B cell (primary cell): ENCODE measurements around the gene SSBP3. TPM values are rescaled to one million over a fixed set of nuclear protein-coding genes. Genes with fewer than 3 reads are reported as not detected.

Experiments used
- ATAC-seq: fragments of 200-7000 bp; cut with Tn5 transposase; one replicate; pipeline ENCODE4 v1.10.0; 2021; ENCODE audit warnings: low read depth, mild to moderate bottlenecking, moderate number of reproducible peaks, moderate library complexity
- CTCF ChIA-PET: fragments of 350-600 bp; sonication (Branson Sonifier 250); formaldehyde crosslinking; loops from one replicate; lab custom pipeline; 2021; ENCODE audit warnings: antibody characterized with exemption, inconsistent platforms; lab: Charles Lee
- POLR2A ChIA-PET: fragments of 350-600 bp; sonication (Branson Sonifier 250); formaldehyde crosslinking; loops from one replicate; lab custom pipeline; 2021; ENCODE audit warnings: antibody characterized with exemption; lab: Charles Lee
- DNase-seq: peaks from one replicate; pipeline ENCODE4 v3.0.0; 2013
- H2AFZ ChIP-seq: 2 replicates; pipeline ENCODE4 v1.6.1; 2012; ENCODE audit warnings: mild to moderate bottlenecking, low read depth, low read length; ENCODE audit not compliant: insufficient read depth, poor library complexity, severe bottlenecking
- H3K27ac ChIP-seq, 2 donors: 1 replicate in 1 of 2; 2 replicates in 1 of 2; pipeline ENCODE4 v1.5.1; 2012 to 2013; ENCODE audit warnings: low read length in 2 of 2, mild to moderate bottlenecking in 2 of 2, moderate library complexity in 1 of 2
- H3K27me3 ChIP-seq, 4 experiments: fragments of 200-600 bp in 1 of 4; sonication (generic) in 1 of 4; replicated peaks in 1 of 4; 1 replicate in 2 of 4; 2 replicates in 2 of 4; pipeline versions ENCODE4 v1.6.1 to v1.7.0; 2013 to 2016; ENCODE audit warnings: low read length in 3 of 4, mild to moderate bottlenecking in 2 of 4, mixed read lengths in 1 of 4, moderate library complexity in 1 of 4; ENCODE audit not compliant: insufficient read depth in 4 of 4, control insufficient read depth in 3 of 4; ENCODE audit errors: control extremely low read depth in 1 of 4
- H3K36me3 ChIP-seq, 2 experiments: replicated peaks in 1 of 2; 1 replicate in 1 of 2; 2 replicates in 1 of 2; pipeline versions ENCODE4 v1.6.1 to v1.7.1; 2013; ENCODE audit warnings: low read length in 1 of 2; ENCODE audit not compliant: insufficient read depth in 2 of 2, control insufficient read depth in 1 of 2; ENCODE audit errors: control extremely low read depth in 1 of 2, extremely low read depth in 1 of 2
- H3K4me1 ChIP-seq, 2 donors: fragments of 200-600 bp in 1 of 2; sonication (generic) in 1 of 2; 1 replicate in 1 of 2; 2 replicates in 1 of 2; pipeline versions ENCODE4 v1.5.1 to v1.6.1; 2013 to 2017; ENCODE audit warnings: low read length in 2 of 2; ENCODE audit not compliant: control insufficient read depth in 2 of 2, insufficient read depth in 2 of 2
- H3K4me2 ChIP-seq: replicated peaks from 2 replicates; pipeline ENCODE3; 2012; ENCODE audit warnings: mild to moderate bottlenecking, low read depth, low read length; ENCODE audit not compliant: poor library complexity, severe bottlenecking
- H3K4me3 ChIP-seq, 5 experiments: fragments of 200-600 bp in 1 of 5; sonication (generic) in 1 of 5; 1 replicate in 3 of 5; 2 replicates in 2 of 5; pipeline versions ENCODE4 v1.5.1 to v1.7.0; 2011 to 2016; ENCODE audit warnings: low read length in 4 of 5, mild to moderate bottlenecking in 4 of 5, low read depth in 2 of 5, control low read depth in 1 of 5, moderate library complexity in 1 of 5; ENCODE audit not compliant: insufficient read depth in 1 of 5; ENCODE audit errors: control extremely low read depth in 1 of 5, extremely low read depth in 1 of 5
- H3K79me2 ChIP-seq: fragments of 200-600 bp; sonication (generic); one replicate; pipeline ENCODE4 v1.6.0; 2016; ENCODE audit warnings: low read length; ENCODE audit not compliant: control insufficient read depth, insufficient read depth
- H3K9ac ChIP-seq: fragments of 200-600 bp; sonication (generic); 2 replicates; pipeline ENCODE4 v1.6.1; 2017; ENCODE audit warnings: mild to moderate bottlenecking, low read length, moderate library complexity
- H3K9me3 ChIP-seq, 3 donors: one replicate each; pipeline versions ENCODE4 v1.6.1 to v1.7.1; 2013; ENCODE audit warnings: low read length in 2 of 3; ENCODE audit not compliant: control insufficient read depth in 2 of 3, insufficient read depth in 1 of 3; ENCODE audit errors: control extremely low read depth in 1 of 3
- H4K20me1 ChIP-seq: 2 replicates; pipeline ENCODE4 v1.6.0; 2012; ENCODE audit warnings: mild to moderate bottlenecking, low read length; ENCODE audit not compliant: insufficient read depth, control insufficient read depth, poor library complexity, severe bottlenecking
- H3K27ac Mint-ChIP-seq: one replicate; pipeline ENCODE4 v1.8.0; 2021; ENCODE audit warnings: mixed read lengths
- H3K27me3 Mint-ChIP-seq: one replicate; pipeline ENCODE4 v1.8.0; 2021; ENCODE audit warnings: mixed read lengths
- H3K4me1 Mint-ChIP-seq: one replicate; pipeline ENCODE4 v1.8.0; 2021; ENCODE audit warnings: mixed read lengths
- H3K4me3 Mint-ChIP-seq: one replicate; pipeline ENCODE4 v1.8.0; 2021; ENCODE audit warnings: mixed read lengths
- H3K9me3 Mint-ChIP-seq: one replicate; pipeline ENCODE4 v1.8.0; 2022; ENCODE audit warnings: mixed read lengths; ENCODE audit not compliant: insufficient read depth
- EZH2 ChIP-seq: IDR thresholded peaks from 2 replicates; pipeline ENCODE4 v1.6.1; 2012; ENCODE audit warnings: borderline replicate concordance, low read depth, mild to moderate bottlenecking, moderate library complexity, low read length; ENCODE audit not compliant: insufficient read depth, poor library complexity, severe bottlenecking
- WGBS: methylation state at CpG from one replicate; pipeline ENCODE4 v1.1.5; 2013; ENCODE audit warnings: missing lambda C conversion rate; ENCODE audit not compliant: insufficient coverage; 5-methylcytosine and 5-hydroxymethylcytosine counted together
- intact Hi-C: fragments of 100-400 bp; cut with micrococcal nuclease; formaldehyde crosslinking; loops from one replicate; pipeline ENCODE4 v1.10.0; 2022
- polyA plus RNA-seq: library from polyadenylated mRNA; depleted of rRNA; stranded (reverse); fragments of >200 nt; gene quantifications from 2 replicates; pipeline ENCODE4 v1.2.3, GENCODE V29; 2012
- total RNA-seq, 2 donors: library from RNA; stranded (reverse); fragments of 120-200 nt in 1 of 2; gene quantifications; 1 replicate in 1 of 2; 2 replicates in 1 of 2; pipeline versions ENCODE4 v1.2.3 to v1.2.4, GENCODE V29; 2013 to 2022
- TF ChIP-seq, protein P1 (sequence below): fragments of 200-600 bp; IDR thresholded peaks from one replicate; pipeline ENCODE4 v1.8.0; 2022; ENCODE audit warnings: antibody characterized with exemption, mild to moderate bottlenecking

Gene SSBP3
- total and polyA plus RNA-seq, 2 donors (not counting 1 experiment from before 2014, with no cell fraction given) = 16.9 to 30.7 TPM

DNA sequence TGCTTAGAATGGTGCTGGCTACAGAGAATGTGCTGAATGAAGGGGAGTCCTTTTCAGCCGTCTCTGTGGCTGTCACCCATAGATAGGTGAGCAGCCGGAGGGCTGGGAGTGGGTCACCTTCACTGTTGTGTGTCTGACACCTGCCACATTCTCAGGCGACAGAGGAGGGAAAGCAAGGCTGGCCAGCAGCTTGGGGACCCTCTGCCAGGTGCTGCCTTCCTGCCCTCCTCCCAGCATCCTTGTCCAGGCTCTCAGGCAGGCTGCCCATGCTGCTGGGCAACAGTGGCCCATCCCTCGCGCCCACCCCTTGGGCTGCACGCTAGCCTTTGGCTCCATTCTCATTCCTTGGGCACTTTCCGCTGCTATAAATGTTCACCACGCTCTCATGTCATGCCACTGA is 228.5 kb downstream of the SSBP3 start:
- Histone ChIP-seq H3K9ac (no peak overlapping the region), H3K36me3 (peaks cover 3 to 21% of the 10 kb centered on the region in 2 experiments), H3K4me3 (no peak overlapping the region), H3K27me3 (no peaks in the 10 kb centered on the region), H2AFZ (no peak overlapping the region), H3K79me2 (no peaks in the 10 kb centered on the region), H4K20me1 (no peaks in the 10 kb centered on the region), H3K4me2 (no peak overlapping the region), H3K9me3 (no peaks in the 10 kb centered on the region), H3K27ac (no peak overlapping the region), H3K4me1 (no peaks in the 10 kb centered on the region)
- DNase-seq (no peak), ATAC-seq (no peak)
- CTCF ChIA-PET = no interaction called here
- no peaks in the 10 kb centered on the region for H3K27me3 Mint-ChIP-seq
- WGBS = 98% methylated on average over 8 of the region's 8 CpGs
- no peak overlapping the region for H3K27ac Mint-ChIP-seq
- intact Hi-C loops = no loop called here
- no peaks in the 10 kb centered on the region for H3K9me3 Mint-ChIP-seq
- TF ChIP-seq, protein P1, sequence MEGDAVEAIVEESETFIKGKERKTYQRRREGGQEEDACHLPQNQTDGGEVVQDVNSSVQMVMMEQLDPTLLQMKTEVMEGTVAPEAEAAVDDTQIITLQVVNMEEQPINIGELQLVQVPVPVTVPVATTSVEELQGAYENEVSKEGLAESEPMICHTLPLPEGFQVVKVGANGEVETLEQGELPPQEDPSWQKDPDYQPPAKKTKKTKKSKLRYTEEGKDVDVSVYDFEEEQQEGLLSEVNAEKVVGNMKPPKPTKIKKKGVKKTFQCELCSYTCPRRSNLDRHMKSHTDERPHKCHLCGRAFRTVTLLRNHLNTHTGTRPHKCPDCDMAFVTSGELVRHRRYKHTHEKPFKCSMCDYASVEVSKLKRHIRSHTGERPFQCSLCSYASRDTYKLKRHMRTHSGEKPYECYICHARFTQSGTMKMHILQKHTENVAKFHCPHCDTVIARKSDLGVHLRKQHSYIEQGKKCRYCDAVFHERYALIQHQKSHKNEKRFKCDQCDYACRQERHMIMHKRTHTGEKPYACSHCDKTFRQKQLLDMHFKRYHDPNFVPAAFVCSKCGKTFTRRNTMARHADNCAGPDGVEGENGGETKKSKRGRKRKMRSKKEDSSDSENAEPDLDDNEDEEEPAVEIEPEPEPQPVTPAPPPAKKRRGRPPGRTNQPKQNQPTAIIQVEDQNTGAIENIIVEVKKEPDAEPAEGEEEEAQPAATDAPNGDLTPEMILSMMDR = no peak
- H3K4me1 Mint-ChIP-seq = no peaks in the 10 kb centered on the region
- no peak overlapping the region for H3K4me3 Mint-ChIP-seq
- POLR2A ChIA-PET = no interaction called here

DNA sequence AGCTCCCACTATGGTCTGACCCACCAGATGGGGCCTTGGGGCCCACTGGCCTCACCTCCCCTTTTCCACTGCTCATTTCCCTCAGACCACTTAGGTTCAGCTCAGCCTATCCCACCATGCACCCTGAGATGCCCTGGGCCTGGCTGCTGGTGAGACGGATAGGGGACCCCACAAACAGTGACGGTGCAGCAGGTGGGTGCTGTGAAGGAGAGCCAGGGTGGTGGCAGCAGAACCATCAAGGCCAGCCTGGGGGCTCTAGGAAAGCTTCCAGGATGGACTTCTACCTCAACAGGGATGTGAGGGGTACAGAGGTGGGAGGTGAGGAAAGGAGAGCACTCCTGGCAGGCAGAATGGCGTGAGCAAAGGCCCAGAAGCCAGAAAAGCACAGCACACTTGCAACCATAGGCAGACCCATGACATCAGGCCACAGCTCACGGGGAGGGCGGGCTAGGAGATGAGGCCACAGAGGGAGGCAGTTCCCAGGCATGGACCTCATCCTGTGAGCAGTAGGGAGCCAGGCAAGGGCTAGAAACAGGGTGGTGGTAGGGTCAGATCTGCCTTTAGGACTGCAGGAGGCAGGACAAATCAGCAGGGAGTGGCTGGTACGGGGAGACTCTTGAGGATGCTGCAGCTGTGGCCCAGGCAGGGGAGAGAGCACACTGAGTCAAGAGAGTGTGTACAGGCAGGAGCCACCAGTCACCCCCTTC is 229.4 kb downstream of the SSBP3 start:
- H3K4me1 ChIP-seq = no peaks in the 10 kb centered on the region
- no peak overlapping the region for H3K4me3 Mint-ChIP-seq
- no peak for DNase-seq
- H3K4me3 ChIP-seq = no peak overlapping the region
- peaks cover 3 to 24% of the 10 kb centered on the region in 2 experiments for H3K36me3 ChIP-seq
- no peak overlapping the region for H3K27ac Mint-ChIP-seq
- no peak overlapping the region for H3K9ac ChIP-seq
- no peaks in the 10 kb centered on the region for H3K27me3 ChIP-seq
- ChIA-PET POLR2A (no interaction called here), CTCF (no interaction called here)
- no peaks in the 10 kb centered on the region for H3K9me3 ChIP-seq
- H3K4me1 Mint-ChIP-seq = no peaks in the 10 kb centered on the region
- no peaks in the 10 kb centered on the region for H4K20me1 ChIP-seq
- intact Hi-C loops = no loop called here
- no peaks in the 10 kb centered on the region for H3K79me2 ChIP-seq
- H3K4me2 ChIP-seq = no peak overlapping the region
- no peak overlapping the region for H2AFZ ChIP-seq
- H3K27me3 Mint-ChIP-seq = no peaks in the 10 kb centered on the region
- 100% methylated on average over 6 of the region's 6 CpGs for WGBS
- H3K9me3 Mint-ChIP-seq = no peaks in the 10 kb centered on the region
- no peak for TF ChIP-seq EZH2
- TF ChIP-seq, protein P1 = no peak
- ATAC-seq = no peak
- no peak overlapping the region for H3K27ac ChIP-seq

Other genes with a start within 250 kb of the SSBP3 start
- gene CYB5RL, start 206.4 kb downstream of the SSBP3 start, total RNA-seq = 12.4 and 13.2 TPM in 2 replicates
- 5.7 and 7.9 TPM in 2 replicates for gene CYB5RL, start 206.4 kb downstream of the SSBP3 start, polyA plus RNA-seq
- 37.0 and 39.9 TPM in 2 replicates for gene MRPL37, start 206.2 kb downstream of the SSBP3 start, total RNA-seq
- 7.0 and 9.6 TPM in 2 replicates for gene MRPL37, start 206.2 kb downstream of the SSBP3 start, polyA plus RNA-seq
- gene ACOT11, start 141.8 kb upstream of the SSBP3 start, total RNA-seq = 0.07 and 0.41 TPM in 2 replicates
- 0.03 and 0.04 TPM in 2 replicates for gene ACOT11, start 141.8 kb upstream of the SSBP3 start, polyA plus RNA-seq
- not detected in 2 replicates for gene FAM151A, start 217.1 kb upstream of the SSBP3 start, total RNA-seq
- not detected in 2 replicates for gene FAM151A, start 217.1 kb upstream of the SSBP3 start, polyA plus RNA-seq
- gene MROH7, start 235.4 kb upstream of the SSBP3 start, total RNA-seq = not detected in 2 replicates
- gene MROH7, start 235.4 kb upstream of the SSBP3 start, polyA plus RNA-seq = not detected in 2 replicates